Activated T-helper 17 cell treated with anti-CD3 and anti-CD28 coated beads, Interleukin-2, amount 50 U/mL, for 72 hours (primary cell): ENCODE results near the gene C8A. TPM values are rescaled to one million over a fixed set of nuclear protein-coding genes. Genes with fewer than 3 reads are reported as not detected.

ENCODE experiments used
- ATAC-seq: fragments of 150-1000 bp; cut with Tn5 transposase; replicated peaks from 2 replicates; pipeline ENCODE4 v1.10.0; 2021; ENCODE audit warnings: mild to moderate bottlenecking, moderate library complexity
- H3K27ac Mint-ChIP-seq: one replicate; pipeline ENCODE4 v1.8.0; 2022; ENCODE audit warnings: mixed read lengths
- H3K27me3 Mint-ChIP-seq: one replicate; pipeline ENCODE4 v1.8.0; 2022; ENCODE audit warnings: mixed read lengths
- H3K36me3 Mint-ChIP-seq: one replicate; pipeline ENCODE4 v1.8.0; 2022; ENCODE audit warnings: low read depth, mild to moderate bottlenecking, mixed read lengths
- H3K4me1 Mint-ChIP-seq: one replicate; pipeline ENCODE4 v1.8.0; 2022; ENCODE audit warnings: mixed read lengths
- H3K4me3 Mint-ChIP-seq: one replicate; pipeline ENCODE4 v1.8.0; 2022; ENCODE audit warnings: mild to moderate bottlenecking, mixed read lengths
- H3K9me3 Mint-ChIP-seq: one replicate; pipeline ENCODE4 v1.8.0; 2022; ENCODE audit warnings: mixed read lengths
- total RNA-seq, 2 donors: library from RNA; stranded (reverse); gene quantifications; one replicate each; pipeline ENCODE4 v1.2.3, GENCODE V29; 2022

Gene C8A
- total RNA-seq, result not detected

DNA sequence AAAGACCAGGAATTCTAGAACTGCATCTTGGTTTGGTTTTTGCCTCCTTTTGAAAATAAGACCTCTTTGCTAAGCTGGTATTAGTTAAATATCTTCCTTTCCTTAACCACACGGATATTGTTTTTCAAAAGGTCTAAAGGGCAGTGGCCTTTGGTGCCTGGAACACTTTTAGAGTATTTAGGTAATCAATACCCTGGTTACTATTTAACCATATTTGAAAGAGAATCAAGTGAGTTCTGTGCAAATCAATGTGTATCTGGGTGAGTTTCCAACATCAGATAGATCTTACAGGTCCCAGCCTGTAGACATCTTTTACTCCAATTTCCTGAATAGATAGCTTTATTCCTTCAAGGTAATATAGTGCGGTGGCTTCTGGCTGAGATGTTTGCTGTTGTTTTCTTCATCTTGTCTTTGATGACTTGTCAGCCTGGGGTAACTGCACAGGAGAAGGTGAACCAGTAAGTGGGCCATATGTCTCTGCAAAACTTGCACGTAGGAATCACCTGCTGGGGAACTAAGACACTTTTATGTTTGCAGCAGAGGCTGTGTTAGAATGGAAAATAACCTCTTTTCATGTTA is at the start of gene C8A:
Gene C8A, plus strand, starts transcription at position 277 of the 579 bp plus-strand sequence. Its CDS starts 105 bp downstream, at position 382.
- H3K27me3 Mint-ChIP-seq, result peaks cover 19% of the 10 kb centered on the region
- no peak for ATAC-seq
- no peak within 1 kb of the TSS for H3K27ac Mint-ChIP-seq
- H3K4me3 Mint-ChIP-seq, result no peak within 1 kb of the TSS
- H3K4me1 Mint-ChIP-seq, result no peaks in the 10 kb centered on the region
- H3K9me3 Mint-ChIP-seq, result no peaks in the 10 kb centered on the region
- H3K36me3 Mint-ChIP-seq, result no peaks in the 10 kb centered on the region

DNA sequence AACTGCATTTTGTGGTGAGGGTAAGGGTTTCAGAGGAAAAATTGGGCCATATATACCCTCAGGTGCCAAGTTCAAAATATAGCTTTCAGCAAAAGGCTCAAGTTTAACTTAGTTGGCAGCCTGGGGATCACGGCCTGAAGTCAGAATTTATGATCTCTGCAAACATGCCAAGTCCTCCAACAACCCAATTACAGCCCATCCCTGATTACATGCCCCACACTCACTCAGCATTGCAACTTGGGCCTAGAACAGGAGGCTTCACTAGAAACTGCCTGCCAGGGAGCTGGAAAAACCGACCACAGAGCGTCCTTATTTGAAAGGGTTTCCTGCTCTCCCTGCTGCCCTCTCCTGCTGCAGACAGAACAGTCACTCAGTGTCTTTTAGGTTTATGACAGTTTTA is 47.8 kb upstream of the C8A start:
- H3K27ac Mint-ChIP-seq, result no peak overlapping the region
- H3K4me3 Mint-ChIP-seq, result no peak overlapping the region
- H3K36me3 Mint-ChIP-seq, result no peaks in the 10 kb centered on the region
- no peaks in the 10 kb centered on the region for H3K4me1 Mint-ChIP-seq
- no peaks in the 10 kb centered on the region for H3K9me3 Mint-ChIP-seq
- no peak for ATAC-seq
- H3K27me3 Mint-ChIP-seq, result peaks cover 20% of the 10 kb centered on the region

DNA sequence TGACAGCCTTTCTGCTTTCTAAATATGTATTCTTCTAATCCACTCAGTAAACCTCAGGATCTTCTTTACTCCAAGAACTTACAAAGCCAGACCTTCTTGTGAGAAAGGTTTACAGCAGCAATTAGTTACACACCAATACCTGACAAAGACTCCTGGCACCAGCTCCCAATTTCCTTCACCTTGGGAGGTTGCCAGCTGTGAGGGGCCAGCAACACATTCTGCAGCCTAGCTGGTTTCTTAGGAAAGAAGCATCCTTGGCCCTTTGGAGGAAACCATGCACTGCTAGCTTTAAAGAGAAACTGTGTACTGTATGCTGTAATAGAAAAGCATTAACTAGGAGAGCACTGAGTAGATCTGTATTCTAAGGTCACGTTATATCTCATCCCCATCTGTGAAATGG is 46.2 kb upstream of the C8A start:
- no peaks in the 10 kb centered on the region for H3K36me3 Mint-ChIP-seq
- peaks cover 28% of the 10 kb centered on the region for H3K27me3 Mint-ChIP-seq
- ATAC-seq, result no peak
- no peaks in the 10 kb centered on the region for H3K4me1 Mint-ChIP-seq
- H3K27ac Mint-ChIP-seq, result no peak overlapping the region
- H3K4me3 Mint-ChIP-seq, result no peak overlapping the region
- no peaks in the 10 kb centered on the region for H3K9me3 Mint-ChIP-seq

DNA sequence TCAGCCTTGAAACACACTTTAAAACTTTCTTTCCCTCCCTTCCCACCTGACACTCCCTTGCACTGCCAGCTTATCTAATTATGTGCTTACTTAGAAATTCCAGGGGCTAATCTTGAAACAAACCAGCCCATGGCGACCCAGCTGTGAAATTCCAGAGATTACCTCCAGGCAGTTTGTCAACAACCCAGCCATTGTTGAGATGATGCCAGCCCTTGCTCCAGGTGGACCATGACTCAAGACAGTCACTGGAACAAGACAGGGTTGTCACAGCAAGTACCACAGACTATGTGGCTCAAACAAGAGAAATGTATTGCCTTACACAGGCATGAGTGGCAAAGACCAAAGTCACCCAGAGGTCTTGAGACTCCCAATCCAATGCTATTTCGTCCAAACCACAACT is 43.3 kb upstream of the C8A start:
- no peak for ATAC-seq
- H3K4me3 Mint-ChIP-seq, result no peak overlapping the region
- no peaks in the 10 kb centered on the region for H3K4me1 Mint-ChIP-seq
- no peaks in the 10 kb centered on the region for H3K36me3 Mint-ChIP-seq
- no peak overlapping the region for H3K27ac Mint-ChIP-seq
- peaks cover 32% of the 10 kb centered on the region for H3K27me3 Mint-ChIP-seq
- peaks cover 4% of the 10 kb centered on the region for H3K9me3 Mint-ChIP-seq

DNA sequence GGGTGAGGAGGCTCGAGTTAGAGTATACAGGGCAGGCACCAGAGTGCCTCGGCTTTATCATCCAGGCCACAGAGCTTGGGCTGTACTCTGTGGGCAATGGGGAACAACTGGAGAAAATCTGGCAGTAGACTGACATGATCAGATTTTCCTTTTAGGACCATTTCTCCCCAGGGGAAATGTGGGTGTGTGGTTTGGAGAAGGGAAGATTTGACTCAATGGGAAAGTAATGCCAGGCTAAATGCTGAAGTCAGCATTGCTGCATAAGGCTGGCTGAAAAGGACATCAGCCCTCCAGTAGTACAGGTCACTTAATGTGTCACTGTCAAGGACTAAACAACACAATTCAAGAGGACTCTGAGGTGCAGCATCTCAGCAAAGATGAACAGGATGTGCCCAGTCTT is 40.4 kb upstream of the C8A start:
- peaks cover 4% of the 10 kb centered on the region for H3K9me3 Mint-ChIP-seq

DNA sequence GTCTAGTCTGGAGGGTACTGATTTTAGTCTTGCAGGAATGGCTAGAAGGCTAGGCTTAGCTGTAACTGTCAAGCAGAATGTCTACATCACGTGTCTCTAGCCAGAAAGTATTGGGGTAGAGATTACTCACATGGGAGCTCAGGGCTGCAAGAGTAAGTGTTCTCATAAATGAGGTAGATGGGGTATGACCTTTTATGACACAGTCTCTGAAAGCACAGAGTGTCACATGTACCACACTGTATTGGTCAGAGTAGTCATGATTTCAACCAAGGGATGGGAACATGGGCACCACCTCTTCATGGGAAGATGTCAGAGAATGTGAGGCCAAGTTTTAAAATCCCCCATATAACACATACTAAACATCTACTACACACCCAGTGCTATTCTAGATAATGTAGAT is 38.3 kb upstream of the C8A start:
- H3K4me1 Mint-ChIP-seq, result no peaks in the 10 kb centered on the region
- H3K4me3 Mint-ChIP-seq, result no peak overlapping the region
- no peaks in the 10 kb centered on the region for H3K36me3 Mint-ChIP-seq
- peaks cover 26% of the 10 kb centered on the region for H3K27me3 Mint-ChIP-seq
- H3K9me3 Mint-ChIP-seq, result peaks cover 4% of the 10 kb centered on the region
- peak; percentile 71 for ATAC-seq
- H3K27ac Mint-ChIP-seq, result no peak overlapping the region

More for the DNA sequence above, 40.4 kb upstream of the C8A start:
- no peak for ATAC-seq
- no peaks in the 10 kb centered on the region for H3K36me3 Mint-ChIP-seq
- no peak overlapping the region for H3K27ac Mint-ChIP-seq
- no peak overlapping the region for H3K4me3 Mint-ChIP-seq
- no peaks in the 10 kb centered on the region for H3K4me1 Mint-ChIP-seq
- H3K27me3 Mint-ChIP-seq, result peaks cover 41% of the 10 kb centered on the region

DNA sequence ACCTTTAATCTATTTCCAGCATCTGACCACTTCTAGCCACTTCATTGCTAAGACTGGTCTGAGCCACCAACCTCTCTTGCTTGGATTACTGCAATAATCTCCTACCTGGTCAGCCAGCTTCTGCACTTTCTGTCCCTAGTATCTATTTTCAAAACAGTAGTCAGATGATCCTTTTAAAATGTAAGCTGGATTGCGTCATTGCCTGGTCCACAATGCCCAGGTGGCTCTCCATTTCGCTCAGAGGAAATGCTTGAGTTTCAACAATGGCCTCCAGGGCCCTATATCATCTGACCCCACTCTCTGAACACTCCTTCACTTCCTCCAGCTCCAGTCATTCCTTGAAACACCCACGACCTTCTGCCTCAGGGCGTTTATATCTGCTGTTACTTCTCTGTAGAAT is 37.7 kb upstream of the C8A start:
- Mint-ChIP-seq H3K36me3 (no peaks in the 10 kb centered on the region), H3K4me1 (no peaks in the 10 kb centered on the region), H3K4me3 (no peak overlapping the region), H3K9me3 (peaks cover 4% of the 10 kb centered on the region), H3K27me3 (peaks cover 30% of the 10 kb centered on the region), H3K27ac (no peak overlapping the region)
- ATAC-seq, result peak; percentile 67

DNA sequence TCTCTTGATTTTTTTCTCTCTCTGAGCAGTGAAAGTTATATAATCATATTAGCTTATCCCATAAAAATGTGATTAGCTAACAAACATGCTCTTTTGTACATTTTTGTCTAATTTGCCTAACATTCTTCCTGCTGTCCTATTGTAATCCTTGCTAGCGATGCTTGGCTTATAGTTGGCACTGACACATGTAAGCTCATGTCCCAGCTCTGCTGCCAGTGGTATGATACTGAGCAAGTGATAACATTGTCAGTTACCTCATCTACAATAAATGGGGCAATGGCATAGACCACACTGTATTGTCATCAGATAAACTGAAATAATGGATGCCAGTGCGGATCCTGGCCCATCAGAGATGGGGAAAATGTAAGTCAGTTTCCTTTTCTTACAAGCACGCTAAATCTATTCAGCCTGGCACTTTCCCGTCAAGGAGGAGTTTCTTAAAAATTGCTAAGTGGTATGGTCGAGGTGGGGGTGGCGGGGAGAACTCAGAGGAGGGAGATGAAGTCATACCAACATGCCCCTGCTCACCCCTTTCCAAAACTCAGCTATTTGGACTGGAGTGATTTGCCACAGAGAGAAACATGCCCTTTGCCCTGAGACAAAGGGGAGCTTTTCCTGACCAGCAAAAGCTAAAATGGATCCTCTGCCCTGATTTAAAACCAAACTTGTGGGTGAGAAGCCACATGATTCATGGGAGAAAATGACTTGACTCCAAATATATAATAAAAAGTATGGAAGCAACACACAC is 36.7 kb upstream of the C8A start:
- Mint-ChIP-seq H3K4me1 (no peaks in the 10 kb centered on the region), H3K4me3 (no peak overlapping the region), H3K27ac (no peak overlapping the region), H3K9me3 (peaks cover 4% of the 10 kb centered on the region), H3K36me3 (no peaks in the 10 kb centered on the region), H3K27me3 (peaks cover 25% of the 10 kb centered on the region)
- ATAC-seq, result no peak

DNA sequence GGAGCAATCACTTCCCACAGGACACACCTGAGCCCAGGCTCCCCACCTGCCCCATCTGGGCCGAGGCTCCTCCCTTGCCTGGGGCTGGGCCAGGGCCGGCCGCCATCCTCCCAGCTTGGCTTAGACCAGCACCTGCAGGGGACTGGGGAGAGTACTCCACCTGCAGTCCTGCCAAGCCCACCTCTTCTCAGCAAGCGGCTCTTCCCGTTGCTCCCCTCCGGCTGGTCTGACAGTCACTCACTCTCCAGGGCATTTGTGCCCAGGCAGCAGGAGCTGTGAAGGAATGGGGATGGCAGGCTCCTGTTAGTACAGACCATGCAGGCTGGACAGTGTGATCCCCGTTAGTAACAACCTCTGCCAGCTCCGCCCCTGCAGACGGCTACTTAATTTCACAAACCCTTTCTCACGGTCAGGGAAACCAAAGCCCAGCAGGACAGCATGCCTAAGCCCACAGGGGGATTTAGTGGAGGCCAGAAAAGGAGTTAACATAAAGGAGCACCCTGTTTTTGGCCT is 35.2 kb upstream of the C8A start, which contains the start of gene FYB2:
Gene FYB2, minus strand, starts transcription at position 18 of the 513 bp plus-strand sequence. CDS start 114 bp downstream, outside the sequence.
- no peaks in the 10 kb centered on the region for H3K36me3 Mint-ChIP-seq
- peaks cover 4% of the 10 kb centered on the region for H3K9me3 Mint-ChIP-seq
- no peak within 1 kb of the TSS for H3K4me3 Mint-ChIP-seq
- no peak for ATAC-seq
- peaks cover 23% of the 10 kb centered on the region for H3K27me3 Mint-ChIP-seq
- H3K4me1 Mint-ChIP-seq, result no peaks in the 10 kb centered on the region
- no peak within 1 kb of the TSS for H3K27ac Mint-ChIP-seq

DNA sequence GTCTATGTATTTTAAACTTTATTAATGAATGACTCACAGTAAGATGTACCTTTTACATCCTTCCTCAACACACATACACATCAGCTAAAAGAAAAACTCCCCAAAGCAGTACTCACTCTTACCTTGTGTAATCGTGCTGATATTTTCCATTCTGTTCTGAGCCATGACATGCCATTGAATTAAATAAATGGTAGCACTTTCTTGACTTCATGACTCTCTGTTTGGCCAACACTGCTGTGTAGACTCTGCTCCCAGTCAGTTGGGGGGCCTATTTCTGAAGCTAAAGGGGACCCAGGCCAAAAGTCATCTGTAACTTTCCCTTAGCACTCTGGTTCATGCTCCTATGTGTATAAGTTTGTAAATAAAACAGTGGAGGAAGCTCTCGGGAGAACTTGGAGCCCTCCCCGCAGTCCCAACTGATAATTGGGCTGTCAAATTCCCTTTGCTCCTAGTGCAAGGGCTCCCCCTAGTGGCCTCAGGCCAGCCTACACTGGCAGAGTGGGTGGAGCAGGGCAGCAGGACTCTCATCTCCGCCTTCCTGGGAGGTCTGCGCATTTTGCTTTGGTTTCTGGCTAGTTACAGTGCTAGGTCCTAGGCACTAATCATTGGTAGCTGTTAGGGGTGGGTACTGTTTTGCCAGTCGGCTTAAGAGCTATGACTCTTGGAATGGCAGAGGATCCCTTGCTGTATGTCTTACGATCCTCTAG is 33.7 kb upstream of the C8A start:
- ATAC-seq, result peak; percentile 59

DNA sequence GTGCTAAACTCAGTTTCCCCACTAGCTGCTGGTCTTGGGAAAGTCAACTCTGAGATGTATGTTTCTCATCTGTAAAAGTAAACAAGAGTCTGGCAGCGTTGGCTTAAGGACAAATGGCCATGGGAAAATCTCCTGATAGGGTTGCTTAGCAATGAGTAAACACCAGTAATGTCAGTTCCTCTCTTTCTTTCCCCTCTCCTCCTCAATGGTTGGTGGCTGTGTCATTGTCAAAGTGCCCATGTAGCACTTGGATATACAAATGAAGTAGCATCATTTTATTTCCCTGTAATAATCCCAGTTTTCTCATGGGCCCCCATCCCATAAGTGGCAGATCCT is 33.2 kb upstream of the C8A start:
- Mint-ChIP-seq H3K9me3 (no peaks in the 10 kb centered on the region), H3K36me3 (no peaks in the 10 kb centered on the region), H3K27ac (no peak overlapping the region), H3K4me1 (no peaks in the 10 kb centered on the region), H3K4me3 (no peak overlapping the region), H3K27me3 (peaks cover 28% of the 10 kb centered on the region)
- no peak for ATAC-seq

More for the DNA sequence above, 33.7 kb upstream of the C8A start:
- H3K27ac Mint-ChIP-seq, result no peak overlapping the region
- H3K4me3 Mint-ChIP-seq, result no peak overlapping the region
- H3K9me3 Mint-ChIP-seq, result no peaks in the 10 kb centered on the region
- peaks cover 24% of the 10 kb centered on the region for H3K27me3 Mint-ChIP-seq
- H3K36me3 Mint-ChIP-seq, result no peaks in the 10 kb centered on the region
- H3K4me1 Mint-ChIP-seq, result no peaks in the 10 kb centered on the region

DNA sequence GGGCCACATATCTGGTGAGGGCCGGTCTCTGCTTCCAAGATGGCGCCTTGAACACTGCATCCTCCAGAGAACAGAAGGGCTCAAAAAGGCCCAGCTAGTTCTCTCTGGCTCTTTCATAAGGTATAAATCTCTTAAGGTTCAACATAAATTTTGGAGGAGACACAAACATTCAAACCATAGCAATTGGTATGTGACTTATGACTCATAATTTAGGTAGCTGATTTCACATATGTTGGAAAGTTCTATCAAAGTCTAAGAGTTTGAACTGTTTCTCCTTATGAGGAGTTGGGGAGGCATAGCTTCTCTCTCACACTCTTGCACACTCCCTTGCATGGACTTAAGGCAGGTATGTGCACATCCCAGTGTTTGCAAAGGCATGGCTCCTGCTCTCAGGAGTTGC is 30.3 kb upstream of the C8A start:
- Mint-ChIP-seq H3K4me3 (no peak overlapping the region), H3K27me3 (peaks cover 31% of the 10 kb centered on the region), H3K4me1 (no peaks in the 10 kb centered on the region), H3K36me3 (no peaks in the 10 kb centered on the region), H3K27ac (no peak overlapping the region), H3K9me3 (no peaks in the 10 kb centered on the region)
- no peak for ATAC-seq

DNA sequence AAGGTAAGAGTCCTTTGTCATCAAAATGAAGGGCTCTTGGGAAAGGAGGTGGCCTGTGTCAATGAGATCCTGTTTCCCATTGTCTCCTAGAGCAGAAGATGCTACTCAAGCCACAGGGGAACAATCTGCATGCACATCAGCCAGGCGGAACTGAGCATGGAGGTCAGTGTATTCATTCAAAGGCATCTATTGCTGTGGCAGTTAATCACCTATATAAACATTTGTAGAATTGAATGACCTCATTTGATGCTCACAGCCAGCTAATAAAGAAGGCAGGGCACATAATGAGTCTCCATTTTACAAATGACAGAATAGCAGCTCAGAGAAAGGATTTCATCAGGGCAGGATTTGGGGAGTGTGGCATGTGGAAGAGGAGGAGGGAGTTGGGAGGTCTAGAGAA is 29.7 kb upstream of the C8A start:
- ATAC-seq, result no peak
- H3K4me1 Mint-ChIP-seq, result no peaks in the 10 kb centered on the region
- H3K27me3 Mint-ChIP-seq, result peaks cover 34% of the 10 kb centered on the region
- H3K27ac Mint-ChIP-seq, result no peak overlapping the region
- no peaks in the 10 kb centered on the region for H3K36me3 Mint-ChIP-seq
- H3K9me3 Mint-ChIP-seq, result no peaks in the 10 kb centered on the region
- no peak overlapping the region for H3K4me3 Mint-ChIP-seq

DNA sequence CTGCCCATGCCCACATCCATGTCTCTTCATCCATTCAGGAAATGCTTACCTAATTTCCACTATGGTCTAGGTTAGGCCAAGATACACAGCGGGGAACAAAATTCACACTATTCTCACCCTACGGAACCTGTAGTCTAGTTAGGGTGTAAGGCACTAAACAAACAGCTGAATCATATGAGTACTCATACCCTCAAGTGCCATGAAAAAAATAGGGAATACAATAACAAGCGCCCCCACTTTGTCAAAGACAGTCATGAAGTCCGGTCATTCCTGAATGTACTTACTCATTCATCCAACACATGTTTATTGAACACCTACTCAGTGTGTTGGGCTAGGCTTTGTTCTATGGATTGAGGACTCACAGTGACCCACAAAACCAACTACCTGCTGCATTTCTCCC is 29.2 kb upstream of the C8A start:
- H3K27ac Mint-ChIP-seq, result no peak overlapping the region
- H3K4me3 Mint-ChIP-seq, result no peak overlapping the region
- no peak for ATAC-seq
- no peaks in the 10 kb centered on the region for H3K9me3 Mint-ChIP-seq
- no peaks in the 10 kb centered on the region for H3K4me1 Mint-ChIP-seq
- peaks cover 34% of the 10 kb centered on the region for H3K27me3 Mint-ChIP-seq
- H3K36me3 Mint-ChIP-seq, result no peaks in the 10 kb centered on the region

DNA sequence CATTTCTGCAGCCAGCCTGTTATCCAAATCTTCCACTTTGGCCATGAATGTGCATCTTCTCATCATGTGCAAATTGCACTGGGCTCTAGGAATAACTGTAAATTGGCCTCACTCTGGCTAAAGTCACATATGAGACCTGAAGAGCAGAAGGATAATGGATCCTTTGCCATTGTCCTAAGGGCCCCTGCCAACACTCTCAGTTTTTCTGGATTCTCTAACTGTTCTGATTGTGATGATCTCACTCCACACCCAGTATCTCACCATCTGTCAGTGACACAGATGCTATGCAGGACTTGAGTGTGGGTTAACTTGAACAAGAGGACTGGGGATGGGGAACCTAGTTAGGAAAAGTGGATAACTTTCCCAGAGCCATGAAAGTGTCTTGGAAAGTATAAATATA is 26.9 kb upstream of the C8A start:
- no peaks in the 10 kb centered on the region for H3K36me3 Mint-ChIP-seq
- H3K27ac Mint-ChIP-seq, result no peak overlapping the region
- no peak overlapping the region for H3K4me3 Mint-ChIP-seq
- ATAC-seq, result no peak
- H3K4me1 Mint-ChIP-seq, result no peaks in the 10 kb centered on the region
- peaks cover 38% of the 10 kb centered on the region for H3K27me3 Mint-ChIP-seq
- H3K9me3 Mint-ChIP-seq, result no peaks in the 10 kb centered on the region
